GM12878 (cell line): Measurements from ENCODE around the gene SLC43A3. TPM values are rescaled to one million over a fixed set of nuclear protein-coding genes. Genes with fewer than 3 reads are reported as not detected.

Experiments used
- ATAC-seq: fragments of 200-7000 bp; cut with Tn5 transposase; 3 replicates; pipeline ENCODE4 v1.9.1; 2020; ENCODE audit warnings: mild to moderate bottlenecking, moderate library complexity
- BruUV-seq: library from RNA; stranded (reverse); fragments of 400-500 nt; replicated peaks from 2 replicates; lab custom pipeline; 2021; lab: Mats Ljungman, UMichigan
- CTCF ChIA-PET: fragments of 300-600 bp; sonication (Branson Sonifier 250); formaldehyde crosslinking; extraction: SDS; loops from one replicate; lab custom pipeline; 2021; ENCODE audit warnings: inconsistent platforms; lab: Yijun Ruan, JAX
- POLR2A ChIA-PET: fragments of 350-600 bp; formaldehyde crosslinking; extraction: SDS; loops from one replicate; lab custom pipeline; 2021; ENCODE audit warnings: inconsistent platforms; lab: Charles Lee
- RAD21 ChIA-PET: fragments of 300-600 bp; sonication (Branson Sonifier 250); formaldehyde crosslinking; loops from one replicate; lab custom pipeline; 2023; ENCODE audit warnings: antibody characterized with exemption; ENCODE audit not compliant: unreplicated experiment; lab: Charles Lee
- SMC1A ChIA-PET: fragments of 300-600 bp; sonication (Branson Sonifier 250); formaldehyde crosslinking; loops from one replicate; lab custom pipeline; 2023; ENCODE audit not compliant: unreplicated experiment, uncharacterized antibody; lab: Charles Lee
- DNase-seq: peaks from one replicate; pipeline ENCODE4 v3.0.0-alpha.2; 2011; ENCODE audit warnings: low read depth, low spot score
- FAIRE-seq: peaks from 3 replicates; lab custom pipeline; 2011; peaks lifted over from hg19 to GRCh38; lab: Jason Lieb, UNC
- H2AFZ ChIP-seq: 2 replicates; pipeline ENCODE4 v1.6.0; 2011; ENCODE audit warnings: low read depth, low read length, control low read depth; ENCODE audit not compliant: control insufficient read depth
- H3K27ac ChIP-seq: 2 replicates; pipeline ENCODE4 v1.5.1; 2011; ENCODE audit warnings: control low read depth; ENCODE audit not compliant: control insufficient read depth, insufficient read depth
- H3K27me3 ChIP-seq, 2 experiments: replicated peaks in 1 of 2; 2 replicates each; pipeline versions ENCODE4 v1.6.0 to v1.6.1; 2011; ENCODE audit warnings: low read length in 1 of 2; ENCODE audit not compliant: control insufficient read depth in 2 of 2, insufficient read depth in 2 of 2
- H3K36me3 ChIP-seq, 2 experiments: 2 replicates each; pipeline ENCODE4 v1.5.1; 2011; ENCODE audit warnings: low read length in 1 of 2; ENCODE audit not compliant: control insufficient read depth in 2 of 2, insufficient read depth in 2 of 2
- H3K4me1 ChIP-seq: 2 replicates; pipeline ENCODE4 v1.6.1; 2011; ENCODE audit warnings: mild to moderate bottlenecking, low read length, moderate library complexity, mixed read lengths; ENCODE audit not compliant: control insufficient read depth, insufficient read depth
- H3K4me2 ChIP-seq: 2 replicates; pipeline ENCODE4 v1.6.0; 2011; ENCODE audit warnings: control low read depth; ENCODE audit not compliant: control insufficient read depth, insufficient read depth
- H3K4me3 ChIP-seq: fragments of 200-600 bp; sonication (generic); 2 replicates; pipeline ENCODE4 v1.5.1; 2016
- H3K79me2 ChIP-seq: 2 replicates; pipeline ENCODE4 v1.6.0; 2011; ENCODE audit warnings: low read length; ENCODE audit not compliant: control insufficient read depth, insufficient read depth
- H3K9ac ChIP-seq: 2 replicates; pipeline ENCODE4 v1.8.0; 2011; ENCODE audit warnings: low read length, control low read depth, mixed read lengths; ENCODE audit not compliant: control insufficient read depth, insufficient read depth
- H3K9me3 ChIP-seq: replicated peaks from 3 replicates; pipeline ENCODE4 v1.5.1; 2011; ENCODE audit warnings: mild to moderate bottlenecking, low read length; ENCODE audit not compliant: control insufficient read depth, insufficient read depth
- H4K20me1 ChIP-seq: 2 replicates; pipeline ENCODE4 v1.6.0; 2011; ENCODE audit not compliant: control insufficient read depth, insufficient read depth
- BMI1 ChIP-seq: fragments of 450-650 bp; IDR thresholded peaks from 2 replicates; pipeline ENCODE4 v1.6.1; 2016; ENCODE audit warnings: mild to moderate bottlenecking, moderate library complexity, borderline replicate concordance
- E4F1 ChIP-seq: fragments of 450-650 bp; IDR thresholded peaks from 2 replicates; pipeline ENCODE4 v1.6.1; 2018; ENCODE audit warnings: borderline replicate concordance, mild to moderate bottlenecking; ENCODE audit not compliant: partially characterized antibody
- EGR1 ChIP-seq, 2 experiments: IDR thresholded peaks; 1 replicate in 1 of 2; 2 replicates in 1 of 2; pipeline ENCODE4 v1.6.1; 2011 to 2012; ENCODE audit warnings: low read depth in 2 of 2, low read length in 2 of 2, borderline replicate concordance in 1 of 2, mild to moderate bottlenecking in 1 of 2, moderate library complexity in 1 of 2
- HDGF ChIP-seq: fragments of 450-650 bp; IDR thresholded peaks from 2 replicates; pipeline ENCODE4 v1.6.1; 2016; ENCODE audit warnings: antibody characterized with exemption
- IKZF2 ChIP-seq, 2 experiments: fragments of 450-650 bp; IDR thresholded peaks; 2 replicates each; pipeline ENCODE4 v1.6.1; 2017; ENCODE audit warnings: mild to moderate bottlenecking in 2 of 2, moderate library complexity in 2 of 2
- NFXL1 ChIP-seq: fragments of 450-650 bp; IDR thresholded peaks from 2 replicates; pipeline ENCODE4 v1.6.1; 2017; ENCODE audit warnings: antibody characterized with exemption, mild to moderate bottlenecking, borderline replicate concordance
- NFYB ChIP-seq: IDR thresholded peaks from 2 replicates; pipeline ENCODE4 v1.6.1; 2011; ENCODE audit warnings: low read depth, mild to moderate bottlenecking, low read length, improper control_type of control experiment, moderate library complexity; ENCODE audit not compliant: insufficient read depth
- RAD51 ChIP-seq: fragments of 450-650 bp; IDR thresholded peaks from 2 replicates; pipeline ENCODE4 v1.6.1; 2016; ENCODE audit warnings: moderate library complexity, mild to moderate bottlenecking, inconsistent platforms
- ZNF217 ChIP-seq: fragments of 450-650 bp; IDR thresholded peaks from 2 replicates; pipeline ENCODE4 v1.6.1; 2017; ENCODE audit warnings: antibody characterized with exemption, mild to moderate bottlenecking
- ZNF622 ChIP-seq: fragments of 450-650 bp; IDR thresholded peaks from 2 replicates; pipeline ENCODE4 v1.6.1; 2017; ENCODE audit warnings: mild to moderate bottlenecking, inconsistent platforms
- WGBS: methylation state at CpG from one replicate; pipeline ENCODE4 v1.1.6; 2016; ENCODE audit warnings: low lambda C conversion rate; ENCODE audit not compliant: insufficient replicate concordance, insufficient coverage; ENCODE audit errors: missing lambda C conversion rate; 5-methylcytosine and 5-hydroxymethylcytosine counted together
- in situ Hi-C: fragments of 300-500 bp; cut with MboI; formaldehyde crosslinking; loops from 9 replicates; pipeline ENCODE4 v1.14.3; 2018; ENCODE audit warnings: mixed read lengths
- intact Hi-C: fragments of 100-400 bp; cut with micrococcal nuclease; formaldehyde crosslinking; loops from one replicate; pipeline ENCODE4 v1.14.2; 2022; ENCODE audit not compliant: unreplicated experiment
- polyA plus RNA-seq, 11 experiments: library from polyadenylated mRNA; depleted of rRNA in 4 of 11; unstranded in 6 of 11; stranded (reverse) in 5 of 11; fragments of >200 nt; fragmentation: Nextera tagmentation in 4 of 11; fragmentation: Illumina TruSeq in 1 of 11; extraction: Ambion mirVana in 4 of 11; extraction: Trizol in 1 of 11; gene quantifications; 1 replicate in 1 of 11; 2 replicates in 10 of 11; pipeline versions ENCODE4 v1.2.1 to v1.2.3, GENCODE V29; 2011 to 2016; ENCODE audit warnings: inconsistent platforms in 2 of 11, missing spikeins in 2 of 11, low read depth in 1 of 11
- total RNA-seq, 4 experiments: library from RNA; depleted of rRNA in 3 of 4; stranded (reverse); fragments of >200 nt in 3 of 4; fragmentation: Illumina TruSeq in 1 of 4; extraction: Trizol in 1 of 4; gene quantifications; 2 replicates each; pipeline versions ENCODE4 v1.2.1 to v1.2.3, GENCODE V29; 2013 to 2021
- TF ChIP-seq, protein P1 (sequence below): fragments of 450-650 bp; IDR thresholded peaks from 2 replicates; pipeline ENCODE4 v1.6.1; 2017; ENCODE audit warnings: mild to moderate bottlenecking, low read depth, inconsistent platforms; ENCODE audit not compliant: poor library complexity, severe bottlenecking
- TF ChIP-seq, protein P2 (sequence below): fragments of 450-650 bp; IDR thresholded peaks from 2 replicates; pipeline ENCODE4 v1.6.1; 2014; ENCODE audit warnings: mild to moderate bottlenecking
- TF ChIP-seq, protein P3 (sequence below): IDR thresholded peaks from 2 replicates; pipeline ENCODE4 v1.6.1; 2011; ENCODE audit warnings: low read depth, low read length, improper control_type of control experiment, borderline replicate concordance
- TF ChIP-seq, protein P4 (sequence below): IDR thresholded peaks from 2 replicates; pipeline ENCODE4 v1.6.1; 2012; ENCODE audit warnings: mild to moderate bottlenecking, low read depth, low read length

SLC43A3 gene
- total and polyA plus RNA-seq, 10 of the 15 experiments (the other 5 are each of a cell fraction or from before 2014, with no cell fraction given) = 37.5 to 237 (median 132) TPM

DNA sequence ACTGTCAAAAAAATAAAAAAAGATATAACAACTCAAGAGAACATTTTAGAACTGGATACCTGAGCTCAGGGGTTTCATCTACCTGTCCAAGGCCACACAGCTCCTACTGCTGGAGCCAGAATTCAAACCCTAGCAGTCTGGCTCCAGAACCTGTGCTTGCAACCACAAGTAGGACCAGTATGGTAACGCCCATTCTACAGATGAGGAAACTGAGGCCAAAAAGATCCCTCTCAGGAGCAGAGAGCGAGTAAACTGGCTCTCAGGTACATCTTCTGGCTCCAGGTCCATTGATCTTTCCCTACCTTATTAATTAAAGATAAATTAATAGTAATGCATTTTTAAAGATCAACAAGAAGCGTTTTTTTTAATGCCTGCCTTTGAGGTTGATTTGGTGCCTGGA lies 69.6 kb downstream of the SLC43A3 start:
- H3K4me2 ChIP-seq = no peak overlapping the region
- no TSS peak for BruUV-seq
- no peaks in the 10 kb centered on the region for H3K79me2 ChIP-seq
- WGBS = 31% methylated on average over 3 of the region's 3 CpGs
- RAD21 ChIA-PET = no interaction called here
- H3K4me3 ChIP-seq = no peak overlapping the region
- DNase-seq (no peak), ATAC-seq (no peak), FAIRE-seq (no peak)
- H3K9ac ChIP-seq = no peak overlapping the region
- SMC1A ChIA-PET = interaction anchor here (1.0 kb wide), 1 partner anchor 9 kb away, joined by 4 read pairs; no protein-coding TSS in a partner anchor
- peaks cover 0 to 3% of the 10 kb centered on the region in 2 experiments; a peak in 2 of 4 replicates for H3K27me3 ChIP-seq
- in situ Hi-C loops (no loop called here), intact Hi-C loops (no loop called here)
- CTCF ChIA-PET = interaction anchor here (1.7 to 2.4 kb wide), 3 partner anchors 12 to 210 kb away, joined by 3 to 8 read pairs (median 7); partner anchors contain the start of gene UBE2L6
- no peaks in the 10 kb centered on the region; the same call in 2 of the 3 replicates for H3K9me3 ChIP-seq
- no peaks in the 10 kb centered on the region for H4K20me1 ChIP-seq
- no peaks in the 10 kb centered on the region for H3K4me1 ChIP-seq
- no peaks in the 10 kb centered on the region for H3K36me3 ChIP-seq
- no peak overlapping the region for H2AFZ ChIP-seq
- POLR2A ChIA-PET = no interaction called here
- H3K27ac ChIP-seq = no peak overlapping the region
- TF ChIP-seq IKZF2 (IDR thresholded peaks at IDR 0.05) (no peak), ZNF217 (no peak), RAD51 (no peak), EGR1 (IDR thresholded peaks at IDR 0.05; ENCODE audit: borderline replicate concordance in 1 of 2, low read depth in 2 of 2, low read length in 2 of 2) (no peak), HDGF (no peak), ZNF622 (no peak), NFYB (no peak), NFXL1 (no peak), E4F1 (no peak), BMI1 (no peak)
- TF ChIP-seq, protein P1, sequence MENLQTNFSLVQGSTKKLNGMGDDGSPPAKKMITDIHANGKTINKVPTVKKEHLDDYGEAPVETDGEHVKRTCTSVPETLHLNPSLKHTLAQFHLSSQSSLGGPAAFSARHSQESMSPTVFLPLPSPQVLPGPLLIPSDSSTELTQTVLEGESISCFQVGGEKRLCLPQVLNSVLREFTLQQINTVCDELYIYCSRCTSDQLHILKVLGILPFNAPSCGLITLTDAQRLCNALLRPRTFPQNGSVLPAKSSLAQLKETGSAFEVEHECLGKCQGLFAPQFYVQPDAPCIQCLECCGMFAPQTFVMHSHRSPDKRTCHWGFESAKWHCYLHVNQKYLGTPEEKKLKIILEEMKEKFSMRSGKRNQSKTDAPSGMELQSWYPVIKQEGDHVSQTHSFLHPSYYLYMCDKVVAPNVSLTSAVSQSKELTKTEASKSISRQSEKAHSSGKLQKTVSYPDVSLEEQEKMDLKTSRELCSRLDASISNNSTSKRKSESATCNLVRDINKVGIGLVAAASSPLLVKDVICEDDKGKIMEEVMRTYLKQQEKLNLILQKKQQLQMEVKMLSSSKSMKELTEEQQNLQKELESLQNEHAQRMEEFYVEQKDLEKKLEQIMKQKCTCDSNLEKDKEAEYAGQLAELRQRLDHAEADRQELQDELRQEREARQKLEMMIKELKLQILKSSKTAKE = no peak
- TF ChIP-seq, protein P2, sequence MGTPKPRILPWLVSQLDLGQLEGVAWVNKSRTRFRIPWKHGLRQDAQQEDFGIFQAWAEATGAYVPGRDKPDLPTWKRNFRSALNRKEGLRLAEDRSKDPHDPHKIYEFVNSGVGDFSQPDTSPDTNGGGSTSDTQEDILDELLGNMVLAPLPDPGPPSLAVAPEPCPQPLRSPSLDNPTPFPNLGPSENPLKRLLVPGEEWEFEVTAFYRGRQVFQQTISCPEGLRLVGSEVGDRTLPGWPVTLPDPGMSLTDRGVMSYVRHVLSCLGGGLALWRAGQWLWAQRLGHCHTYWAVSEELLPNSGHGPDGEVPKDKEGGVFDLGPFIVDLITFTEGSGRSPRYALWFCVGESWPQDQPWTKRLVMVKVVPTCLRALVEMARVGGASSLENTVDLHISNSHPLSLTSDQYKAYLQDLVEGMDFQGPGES = no peak
- TF ChIP-seq, protein P3, sequence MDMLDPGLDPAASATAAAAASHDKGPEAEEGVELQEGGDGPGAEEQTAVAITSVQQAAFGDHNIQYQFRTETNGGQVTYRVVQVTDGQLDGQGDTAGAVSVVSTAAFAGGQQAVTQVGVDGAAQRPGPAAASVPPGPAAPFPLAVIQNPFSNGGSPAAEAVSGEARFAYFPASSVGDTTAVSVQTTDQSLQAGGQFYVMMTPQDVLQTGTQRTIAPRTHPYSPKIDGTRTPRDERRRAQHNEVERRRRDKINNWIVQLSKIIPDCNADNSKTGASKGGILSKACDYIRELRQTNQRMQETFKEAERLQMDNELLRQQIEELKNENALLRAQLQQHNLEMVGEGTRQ = no peak
- TF ChIP-seq, protein P4, sequence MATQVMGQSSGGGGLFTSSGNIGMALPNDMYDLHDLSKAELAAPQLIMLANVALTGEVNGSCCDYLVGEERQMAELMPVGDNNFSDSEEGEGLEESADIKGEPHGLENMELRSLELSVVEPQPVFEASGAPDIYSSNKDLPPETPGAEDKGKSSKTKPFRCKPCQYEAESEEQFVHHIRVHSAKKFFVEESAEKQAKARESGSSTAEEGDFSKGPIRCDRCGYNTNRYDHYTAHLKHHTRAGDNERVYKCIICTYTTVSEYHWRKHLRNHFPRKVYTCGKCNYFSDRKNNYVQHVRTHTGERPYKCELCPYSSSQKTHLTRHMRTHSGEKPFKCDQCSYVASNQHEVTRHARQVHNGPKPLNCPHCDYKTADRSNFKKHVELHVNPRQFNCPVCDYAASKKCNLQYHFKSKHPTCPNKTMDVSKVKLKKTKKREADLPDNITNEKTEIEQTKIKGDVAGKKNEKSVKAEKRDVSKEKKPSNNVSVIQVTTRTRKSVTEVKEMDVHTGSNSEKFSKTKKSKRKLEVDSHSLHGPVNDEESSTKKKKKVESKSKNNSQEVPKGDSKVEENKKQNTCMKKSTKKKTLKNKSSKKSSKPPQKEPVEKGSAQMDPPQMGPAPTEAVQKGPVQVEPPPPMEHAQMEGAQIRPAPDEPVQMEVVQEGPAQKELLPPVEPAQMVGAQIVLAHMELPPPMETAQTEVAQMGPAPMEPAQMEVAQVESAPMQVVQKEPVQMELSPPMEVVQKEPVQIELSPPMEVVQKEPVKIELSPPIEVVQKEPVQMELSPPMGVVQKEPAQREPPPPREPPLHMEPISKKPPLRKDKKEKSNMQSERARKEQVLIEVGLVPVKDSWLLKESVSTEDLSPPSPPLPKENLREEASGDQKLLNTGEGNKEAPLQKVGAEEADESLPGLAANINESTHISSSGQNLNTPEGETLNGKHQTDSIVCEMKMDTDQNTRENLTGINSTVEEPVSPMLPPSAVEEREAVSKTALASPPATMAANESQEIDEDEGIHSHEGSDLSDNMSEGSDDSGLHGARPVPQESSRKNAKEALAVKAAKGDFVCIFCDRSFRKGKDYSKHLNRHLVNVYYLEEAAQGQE = no peak
